WTC11 (cell line): Measurements from ENCODE around the gene RHBDD1. TPM values are rescaled to one million over a fixed set of nuclear protein-coding genes. Genes with fewer than 3 reads are reported as not detected.

Source experiments
- ATAC-seq: fragments of 200-7000 bp; cut with Tn5 transposase; 2 replicates; pipeline ENCODE4 v1.10.0; 2021; ENCODE audit warnings: mild to moderate bottlenecking, moderate library complexity
- CTCF ChIA-PET: fragments of 300-600 bp; sonication (Branson Sonifier 250); formaldehyde crosslinking; loops from one replicate; lab custom pipeline; 2021; ENCODE audit warnings: antibody characterized with exemption; lab: Charles Lee
- POLR2A ChIA-PET: fragments of 350-600 bp; sonication (Branson Sonifier 250); formaldehyde crosslinking; loops from one replicate; lab custom pipeline; 2021; ENCODE audit warnings: antibody characterized with exemption; lab: Charles Lee
- DNase-seq: peaks from one replicate; pipeline ENCODE4 v3.0.0; 2021; ENCODE audit warnings: low spot score
- H3K27ac Mint-ChIP-seq: 2 replicates; pipeline ENCODE4 v1.8.0; 2021; ENCODE audit warnings: mixed read lengths
- H3K27me3 Mint-ChIP-seq: 2 replicates; pipeline ENCODE4 v1.8.0; 2021; ENCODE audit warnings: low read depth, mild to moderate bottlenecking, moderate library complexity, mixed read lengths
- H3K36me3 Mint-ChIP-seq: 2 replicates; pipeline ENCODE4 v1.8.0; 2021; ENCODE audit warnings: mixed read lengths
- H3K4me1 Mint-ChIP-seq: 2 replicates; pipeline ENCODE4 v1.8.0; 2022; ENCODE audit warnings: mixed read lengths
- H3K4me3 Mint-ChIP-seq: 2 replicates; pipeline ENCODE4 v1.8.0; 2021; ENCODE audit warnings: mild to moderate bottlenecking, moderate library complexity, mixed read lengths
- H3K9me3 Mint-ChIP-seq: 2 replicates; pipeline ENCODE4 v1.8.0; 2021; ENCODE audit warnings: mixed read lengths
- ESRRA ChIP-seq: sonication (generic); formaldehyde crosslinking; IDR thresholded peaks from 2 replicates; pipeline ENCODE4 v1.8.1; 2022; ENCODE audit warnings: mild to moderate bottlenecking, missing genetic modification reagents, borderline replicate concordance
- ETV6 ChIP-seq: sonication (generic); formaldehyde crosslinking; IDR thresholded peaks from 2 replicates; pipeline ENCODE4 v1.8.1; 2022; ENCODE audit warnings: mild to moderate bottlenecking, missing genetic modification reagents
- FOXK1 ChIP-seq: sonication (generic); formaldehyde crosslinking; IDR thresholded peaks from 2 replicates; pipeline ENCODE4 v1.8.0; 2022; ENCODE audit warnings: mild to moderate bottlenecking, moderate library complexity, missing genetic modification reagents
- SOX15 ChIP-seq: fragments of 250-450 bp; sonication (Bioruptor Pico); IDR thresholded peaks from 2 replicates; pipeline ENCODE4 v1.9.0; 2021; ENCODE audit warnings: mild to moderate bottlenecking
- SP1 ChIP-seq: sonication (generic); formaldehyde crosslinking; conservative IDR thresholded peaks from 2 replicates; pipeline ENCODE4 v1.8.1; 2022; ENCODE audit warnings: missing genetic modification reagents
- TEAD4 ChIP-seq: sonication (generic); formaldehyde crosslinking; IDR thresholded peaks from 2 replicates; pipeline ENCODE4 v1.8.0; 2022; ENCODE audit warnings: mild to moderate bottlenecking, missing genetic modification reagents
- ZBTB21 ChIP-seq: sonication (generic); formaldehyde crosslinking; IDR thresholded peaks from 2 replicates; pipeline ENCODE4 v1.8.1; 2023; ENCODE audit warnings: mild to moderate bottlenecking, missing genetic modification reagents, borderline replicate concordance
- ZNF425 ChIP-seq: fragments of 250-450 bp; sonication (Bioruptor Pico); conservative IDR thresholded peaks from 2 replicates; pipeline ENCODE4 v1.9.0; 2021; ENCODE audit warnings: mild to moderate bottlenecking
- total RNA-seq: library from RNA; stranded (reverse); gene quantifications from 3 replicates; pipeline ENCODE4 v1.2.3, GENCODE V29; 2021
- TF ChIP-seq, protein P1 (sequence below): sonication (generic); formaldehyde crosslinking; IDR thresholded peaks from 2 replicates; pipeline ENCODE4 v1.8.1; 2023; ENCODE audit warnings: mild to moderate bottlenecking, moderate library complexity, missing genetic modification reagents
- TF ChIP-seq, protein P2 (sequence below): sonication (generic); formaldehyde crosslinking; IDR thresholded peaks from 2 replicates; pipeline ENCODE4 v1.8.1; 2023; ENCODE audit warnings: mild to moderate bottlenecking, missing genetic modification reagents
- TF ChIP-seq, protein P3 (sequence below): fragments of 250-450 bp; sonication (Bioruptor Pico); IDR thresholded peaks from 2 replicates; pipeline ENCODE4 v1.9.0; 2021; ENCODE audit warnings: mild to moderate bottlenecking
- TF ChIP-seq, protein P4 (sequence below): sonication (generic); formaldehyde crosslinking; IDR thresholded peaks from 2 replicates; pipeline ENCODE4 v1.8.0; 2022; ENCODE audit warnings: missing genetic modification reagents
- TF ChIP-seq, protein P5 (sequence below): sonication (generic); formaldehyde crosslinking; IDR thresholded peaks from 2 replicates; pipeline ENCODE4 v1.8.0; 2023; ENCODE audit warnings: mild to moderate bottlenecking, missing genetic modification reagents

RHBDD1 gene
- total RNA-seq, 1 experiment from 2014 or later, result 25.7 TPM

DNA sequence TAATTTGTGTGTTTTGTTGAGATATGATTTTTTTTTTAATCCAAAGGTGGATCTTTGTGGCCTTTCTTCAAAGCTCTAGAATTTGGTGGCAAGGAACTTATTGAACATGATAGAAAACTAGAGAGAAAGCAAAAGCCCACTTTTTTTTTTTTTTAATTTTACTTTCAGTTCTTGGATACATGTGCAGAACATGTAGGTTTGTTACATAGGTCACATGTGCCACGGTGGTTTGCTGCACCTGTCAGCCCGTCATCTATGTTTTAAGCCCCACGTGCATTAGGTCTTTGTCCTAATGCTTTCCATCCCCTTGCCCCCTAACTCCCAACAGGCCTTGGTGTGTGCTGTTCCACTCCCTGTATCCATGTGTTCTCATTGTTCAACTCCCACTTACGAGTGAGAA is 135.9 kb downstream of the RHBDD1 start:
- Mint-ChIP-seq H3K27ac (no peak overlapping the region), H3K36me3 (no peaks in the 10 kb centered on the region), H3K4me1 (peaks cover under 1% of the 10 kb centered on the region; the same call in 1 of the 2 replicates), H3K9me3 (no peaks in the 10 kb centered on the region), H3K4me3 (no peak overlapping the region), H3K27me3 (no peaks in the 10 kb centered on the region)
- DNase-seq, result no peak
- ChIA-PET CTCF (no interaction called here), POLR2A (no interaction called here)
- TF ChIP-seq, protein P1, sequence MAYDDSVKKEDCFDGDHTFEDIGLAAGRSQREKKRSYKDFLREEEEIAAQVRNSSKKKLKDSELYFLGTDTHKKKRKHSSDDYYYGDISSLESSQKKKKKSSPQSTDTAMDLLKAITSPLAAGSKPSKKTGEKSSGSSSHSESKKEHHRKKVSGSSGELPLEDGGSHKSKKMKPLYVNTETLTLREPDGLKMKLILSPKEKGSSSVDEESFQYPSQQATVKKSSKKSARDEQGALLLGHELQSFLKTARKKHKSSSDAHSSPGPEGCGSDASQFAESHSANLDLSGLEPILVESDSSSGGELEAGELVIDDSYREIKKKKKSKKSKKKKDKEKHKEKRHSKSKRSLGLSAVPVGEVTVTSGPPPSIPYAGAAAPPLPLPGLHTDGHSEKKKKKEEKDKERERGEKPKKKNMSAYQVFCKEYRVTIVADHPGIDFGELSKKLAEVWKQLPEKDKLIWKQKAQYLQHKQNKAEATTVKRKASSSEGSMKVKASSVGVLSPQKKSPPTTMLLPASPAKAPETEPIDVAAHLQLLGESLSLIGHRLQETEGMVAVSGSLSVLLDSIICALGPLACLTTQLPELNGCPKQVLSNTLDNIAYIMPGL (CRISPR knock-in tag), result no peak
- TF ChIP-seq, protein P2, sequence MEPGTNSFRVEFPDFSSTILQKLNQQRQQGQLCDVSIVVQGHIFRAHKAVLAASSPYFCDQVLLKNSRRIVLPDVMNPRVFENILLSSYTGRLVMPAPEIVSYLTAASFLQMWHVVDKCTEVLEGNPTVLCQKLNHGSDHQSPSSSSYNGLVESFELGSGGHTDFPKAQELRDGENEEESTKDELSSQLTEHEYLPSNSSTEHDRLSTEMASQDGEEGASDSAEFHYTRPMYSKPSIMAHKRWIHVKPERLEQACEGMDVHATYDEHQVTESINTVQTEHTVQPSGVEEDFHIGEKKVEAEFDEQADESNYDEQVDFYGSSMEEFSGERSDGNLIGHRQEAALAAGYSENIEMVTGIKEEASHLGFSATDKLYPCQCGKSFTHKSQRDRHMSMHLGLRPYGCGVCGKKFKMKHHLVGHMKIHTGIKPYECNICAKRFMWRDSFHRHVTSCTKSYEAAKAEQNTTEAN (CRISPR knock-in tag), result no peak
- TF ChIP-seq, protein P3, sequence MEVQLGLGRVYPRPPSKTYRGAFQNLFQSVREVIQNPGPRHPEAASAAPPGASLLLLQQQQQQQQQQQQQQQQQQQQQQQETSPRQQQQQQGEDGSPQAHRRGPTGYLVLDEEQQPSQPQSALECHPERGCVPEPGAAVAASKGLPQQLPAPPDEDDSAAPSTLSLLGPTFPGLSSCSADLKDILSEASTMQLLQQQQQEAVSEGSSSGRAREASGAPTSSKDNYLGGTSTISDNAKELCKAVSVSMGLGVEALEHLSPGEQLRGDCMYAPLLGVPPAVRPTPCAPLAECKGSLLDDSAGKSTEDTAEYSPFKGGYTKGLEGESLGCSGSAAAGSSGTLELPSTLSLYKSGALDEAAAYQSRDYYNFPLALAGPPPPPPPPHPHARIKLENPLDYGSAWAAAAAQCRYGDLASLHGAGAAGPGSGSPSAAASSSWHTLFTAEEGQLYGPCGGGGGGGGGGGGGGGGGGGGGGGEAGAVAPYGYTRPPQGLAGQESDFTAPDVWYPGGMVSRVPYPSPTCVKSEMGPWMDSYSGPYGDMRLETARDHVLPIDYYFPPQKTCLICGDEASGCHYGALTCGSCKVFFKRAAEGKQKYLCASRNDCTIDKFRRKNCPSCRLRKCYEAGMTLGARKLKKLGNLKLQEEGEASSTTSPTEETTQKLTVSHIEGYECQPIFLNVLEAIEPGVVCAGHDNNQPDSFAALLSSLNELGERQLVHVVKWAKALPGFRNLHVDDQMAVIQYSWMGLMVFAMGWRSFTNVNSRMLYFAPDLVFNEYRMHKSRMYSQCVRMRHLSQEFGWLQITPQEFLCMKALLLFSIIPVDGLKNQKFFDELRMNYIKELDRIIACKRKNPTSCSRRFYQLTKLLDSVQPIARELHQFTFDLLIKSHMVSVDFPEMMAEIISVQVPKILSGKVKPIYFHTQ (CRISPR knock-in tag), result no peak
- TF ChIP-seq ZBTB21 (CRISPR knock-in tag), result no peak
- ATAC-seq, result no peak

DNA sequence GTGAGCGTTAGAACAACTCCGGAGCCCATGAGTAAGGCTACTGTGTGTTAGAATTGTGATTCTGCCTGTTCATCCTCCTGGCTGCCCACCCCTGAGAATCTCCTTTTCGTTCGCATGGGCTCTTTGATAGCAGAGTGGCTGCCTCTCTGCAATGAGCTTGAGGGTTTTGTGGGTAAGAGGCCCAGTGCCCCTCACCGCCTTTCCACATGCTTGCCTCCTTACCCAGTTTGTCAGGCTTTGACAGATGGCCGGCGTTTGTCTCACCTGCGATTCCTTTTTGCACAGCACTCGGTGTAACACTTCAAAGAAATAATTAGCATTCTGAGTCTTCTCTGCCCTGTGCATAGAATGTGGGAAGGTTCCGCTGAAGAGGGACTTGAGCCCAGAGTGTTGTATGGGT is 138.0 kb downstream of the RHBDD1 start:
- ATAC-seq (no peak), DNase-seq (no peak)
- TF ChIP-seq, protein P4, sequence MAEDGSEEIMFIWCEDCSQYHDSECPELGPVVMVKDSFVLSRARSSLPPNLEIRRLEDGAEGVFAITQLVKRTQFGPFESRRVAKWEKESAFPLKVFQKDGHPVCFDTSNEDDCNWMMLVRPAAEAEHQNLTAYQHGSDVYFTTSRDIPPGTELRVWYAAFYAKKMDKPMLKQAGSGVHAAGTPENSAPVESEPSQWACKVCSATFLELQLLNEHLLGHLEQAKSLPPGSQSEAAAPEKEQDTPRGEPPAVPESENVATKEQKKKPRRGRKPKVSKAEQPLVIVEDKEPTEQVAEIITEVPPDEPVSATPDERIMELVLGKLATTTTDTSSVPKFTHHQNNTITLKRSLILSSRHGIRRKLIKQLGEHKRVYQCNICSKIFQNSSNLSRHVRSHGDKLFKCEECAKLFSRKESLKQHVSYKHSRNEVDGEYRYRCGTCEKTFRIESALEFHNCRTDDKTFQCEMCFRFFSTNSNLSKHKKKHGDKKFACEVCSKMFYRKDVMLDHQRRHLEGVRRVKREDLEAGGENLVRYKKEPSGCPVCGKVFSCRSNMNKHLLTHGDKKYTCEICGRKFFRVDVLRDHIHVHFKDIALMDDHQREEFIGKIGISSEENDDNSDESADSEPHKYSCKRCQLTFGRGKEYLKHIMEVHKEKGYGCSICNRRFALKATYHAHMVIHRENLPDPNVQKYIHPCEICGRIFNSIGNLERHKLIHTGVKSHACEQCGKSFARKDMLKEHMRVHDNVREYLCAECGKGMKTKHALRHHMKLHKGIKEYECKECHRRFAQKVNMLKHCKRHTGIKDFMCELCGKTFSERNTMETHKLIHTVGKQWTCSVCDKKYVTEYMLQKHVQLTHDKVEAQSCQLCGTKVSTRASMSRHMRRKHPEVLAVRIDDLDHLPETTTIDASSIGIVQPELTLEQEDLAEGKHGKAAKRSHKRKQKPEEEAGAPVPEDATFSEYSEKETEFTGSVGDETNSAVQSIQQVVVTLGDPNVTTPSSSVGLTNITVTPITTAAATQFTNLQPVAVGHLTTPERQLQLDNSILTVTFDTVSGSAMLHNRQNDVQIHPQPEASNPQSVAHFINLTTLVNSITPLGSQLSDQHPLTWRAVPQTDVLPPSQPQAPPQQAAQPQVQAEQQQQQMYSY (CRISPR knock-in tag), result no peak
- no peaks in the 10 kb centered on the region for H3K27me3 Mint-ChIP-seq
- no peaks in the 10 kb centered on the region for H3K9me3 Mint-ChIP-seq
- POLR2A ChIA-PET, result no interaction called here
- H3K27ac Mint-ChIP-seq, result no peak overlapping the region
- peaks cover 18% of the 10 kb centered on the region for H3K4me1 Mint-ChIP-seq
- CTCF ChIA-PET, result no interaction called here
- no peaks in the 10 kb centered on the region for H3K36me3 Mint-ChIP-seq
- no peak overlapping the region for H3K4me3 Mint-ChIP-seq

- no peak overlapping the region for H3K4me3 Mint-ChIP-seq
- no peaks in the 10 kb centered on the region for H3K9me3 Mint-ChIP-seq
- no peak for DNase-seq
- POLR2A ChIA-PET, result no interaction called here
- no peaks in the 10 kb centered on the region for H3K36me3 Mint-ChIP-seq
- H3K4me1 Mint-ChIP-seq, result peaks cover 18% of the 10 kb centered on the region
- no peak for ATAC-seq
- CTCF ChIA-PET, result interaction anchor here (0.8 kb wide), 1 partner anchor 180 kb away, joined by 3 read pairs; no protein-coding TSS in a partner anchor
- no peak overlapping the region for H3K27ac Mint-ChIP-seq
- no peaks in the 10 kb centered on the region for H3K27me3 Mint-ChIP-seq
- TF ChIP-seq, protein P5, sequence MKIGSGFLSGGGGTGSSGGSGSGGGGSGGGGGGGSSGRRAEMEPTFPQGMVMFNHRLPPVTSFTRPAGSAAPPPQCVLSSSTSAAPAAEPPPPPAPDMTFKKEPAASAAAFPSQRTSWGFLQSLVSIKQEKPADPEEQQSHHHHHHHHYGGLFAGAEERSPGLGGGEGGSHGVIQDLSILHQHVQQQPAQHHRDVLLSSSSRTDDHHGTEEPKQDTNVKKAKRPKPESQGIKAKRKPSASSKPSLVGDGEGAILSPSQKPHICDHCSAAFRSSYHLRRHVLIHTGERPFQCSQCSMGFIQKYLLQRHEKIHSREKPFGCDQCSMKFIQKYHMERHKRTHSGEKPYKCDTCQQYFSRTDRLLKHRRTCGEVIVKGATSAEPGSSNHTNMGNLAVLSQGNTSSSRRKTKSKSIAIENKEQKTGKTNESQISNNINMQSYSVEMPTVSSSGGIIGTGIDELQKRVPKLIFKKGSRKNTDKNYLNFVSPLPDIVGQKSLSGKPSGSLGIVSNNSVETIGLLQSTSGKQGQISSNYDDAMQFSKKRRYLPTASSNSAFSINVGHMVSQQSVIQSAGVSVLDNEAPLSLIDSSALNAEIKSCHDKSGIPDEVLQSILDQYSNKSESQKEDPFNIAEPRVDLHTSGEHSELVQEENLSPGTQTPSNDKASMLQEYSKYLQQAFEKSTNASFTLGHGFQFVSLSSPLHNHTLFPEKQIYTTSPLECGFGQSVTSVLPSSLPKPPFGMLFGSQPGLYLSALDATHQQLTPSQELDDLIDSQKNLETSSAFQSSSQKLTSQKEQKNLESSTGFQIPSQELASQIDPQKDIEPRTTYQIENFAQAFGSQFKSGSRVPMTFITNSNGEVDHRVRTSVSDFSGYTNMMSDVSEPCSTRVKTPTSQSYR (CRISPR knock-in tag), result no peak
- no peak for TF ChIP-seq TEAD4 (CRISPR knock-in tag)
- TF ChIP-seq ETV6 (CRISPR knock-in tag), result no peak
- TF ChIP-seq, protein P2 (CRISPR knock-in tag), result no peak
- no peak for TF ChIP-seq SP1 (CRISPR knock-in tag)
- no peak for TF ChIP-seq SOX15 (CRISPR knock-in tag)
- no peak for TF ChIP-seq ESRRA (CRISPR knock-in tag)
- TF ChIP-seq ZNF425 (CRISPR knock-in tag), result no peak
- TF ChIP-seq FOXK1 (CRISPR knock-in tag), result no peak
Measured at GRCh38 chr2:226977775-226978190, 141.9 kb downstream of the RHBDD1 start.
